ENCODE measurements around the gene RRP9.

The RRP9 gene

GRCh38 chr3:51970606-51971300 is 29.0 kb upstream of the RRP9 start:
- DNase-seq: peak in 1 of 2 experiments; percentile 23

- peak in 1 of 2 experiments; percentile 15 for DNase-seq
These were observed 28.1 kb upstream of the RRP9 start for GRCh38 chr3:51969841-51970240.

GRCh38 chr3:51968883-51969678 is 27.4 kb upstream of the RRP9 start:
- no peak for DNase-seq

- peak in 1 of 2 experiments; percentile 38 for DNase-seq
These were observed 26.6 kb upstream of the RRP9 start for GRCh38 chr3:51968170-51968775.

GRCh38 chr3:51967384-51968169 is 25.9 kb upstream of the RRP9 start, which contains the start of gene PCBP4:
Gene PCBP4 (minus strand): TSS chr3:51967454. CDS start chr3:51961240, 6,214 bp downstream.
- peak in 1 of 2 experiments; percentile 31 for DNase-seq

GRCh38 chr3:51966922-51967383 is 25.2 kb upstream of the RRP9 start:
- no peak for DNase-seq

GRCh38 chr3:51966486-51966885 is 24.8 kb upstream of the RRP9 start:
- no peak for DNase-seq

GRCh38 chr3:51966016-51966415 is 24.3 kb upstream of the RRP9 start:
- DNase-seq: no peak

- DNase-seq: no peak
These were observed 22.8 kb upstream of the RRP9 start for GRCh38 chr3:51964521-51964920.

- DNase-seq: no peak
These were observed 22.3 kb upstream of the RRP9 start for GRCh38 chr3:51963951-51964451.

- DNase-seq: peak in 1 of 2 experiments; percentile 31
These were observed 21.3 kb upstream of the RRP9 start for GRCh38 chr3:51962854-51963530.

GRCh38 chr3:51961602-51962569 is 20.2 kb upstream of the RRP9 start:
- no peak for DNase-seq

- DNase-seq: no peak
These were observed 19.3 kb upstream of the RRP9 start for GRCh38 chr3:51961011-51961410.

GRCh38 chr3:51960386-51960785 is 18.7 kb upstream of the RRP9 start:
- no peak for DNase-seq

- DNase-seq: no peak
These were observed 17.9 kb upstream of the RRP9 start for GRCh38 chr3:51959651-51960050.

- DNase-seq: no peak
These were observed 17.2 kb upstream of the RRP9 start for GRCh38 chr3:51958603-51959521.

GRCh38 chr3:51957520-51958205 is 16.0 kb upstream of the RRP9 start:
- DNase-seq: no peak

GRCh38 chr3:51955893-51956770 is 14.4 kb upstream of the RRP9 start:
- DNase-seq: no peak
